ES-I3 (cell line): ENCODE results near the gene PTPRG.

Experiments
- H3K36me3 ChIP-seq: 2 replicates; pipeline ENCODE4 v1.6.1; 2013; ENCODE audit warnings: mild to moderate bottlenecking, low read length, control low read depth, moderate library complexity; ENCODE audit not compliant: insufficient read depth
- H3K4me1 ChIP-seq: 2 replicates; pipeline ENCODE4 v1.6.1; 2013; ENCODE audit warnings: mild to moderate bottlenecking, control low read depth, low read length; ENCODE audit not compliant: insufficient read depth
- H3K9ac ChIP-seq: 2 replicates; pipeline ENCODE4 v1.6.1; 2013; ENCODE audit warnings: low read depth, mild to moderate bottlenecking, low read length, moderate library complexity
- H3K9me3 ChIP-seq: 2 replicates; pipeline ENCODE4 v1.6.1; 2013; ENCODE audit warnings: mild to moderate bottlenecking, low read length, moderate library complexity; ENCODE audit not compliant: control insufficient read depth, insufficient read depth

Gene PTPRG

DNA sequence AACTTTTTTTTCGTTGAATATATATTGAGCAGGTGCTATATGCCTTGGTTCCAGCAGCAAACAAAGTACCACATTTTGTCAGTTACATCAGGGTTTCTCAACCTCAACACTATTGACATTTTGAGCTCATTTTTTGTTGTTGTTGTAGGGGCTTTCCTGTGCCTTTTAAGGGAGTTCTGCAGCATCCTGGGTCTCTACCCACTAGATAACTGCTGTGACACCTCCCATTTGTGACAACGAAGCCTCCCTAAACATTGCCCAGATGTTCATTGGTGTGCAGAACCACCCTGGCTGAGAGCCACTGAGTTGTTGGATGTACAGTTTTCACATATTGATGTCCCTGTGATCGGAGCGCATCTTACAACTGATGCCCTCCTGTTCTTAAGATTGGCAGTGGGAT is 382.6 kb downstream of the PTPRG start:
- Histone ChIP-seq H3K9ac (no peak overlapping the region), H3K36me3 (no peaks in the 10 kb centered on the region), H3K9me3 (no peaks in the 10 kb centered on the region; the same call in 1 of the 2 replicates), H3K4me1 (peaks cover 41% of the 10 kb centered on the region)

DNA sequence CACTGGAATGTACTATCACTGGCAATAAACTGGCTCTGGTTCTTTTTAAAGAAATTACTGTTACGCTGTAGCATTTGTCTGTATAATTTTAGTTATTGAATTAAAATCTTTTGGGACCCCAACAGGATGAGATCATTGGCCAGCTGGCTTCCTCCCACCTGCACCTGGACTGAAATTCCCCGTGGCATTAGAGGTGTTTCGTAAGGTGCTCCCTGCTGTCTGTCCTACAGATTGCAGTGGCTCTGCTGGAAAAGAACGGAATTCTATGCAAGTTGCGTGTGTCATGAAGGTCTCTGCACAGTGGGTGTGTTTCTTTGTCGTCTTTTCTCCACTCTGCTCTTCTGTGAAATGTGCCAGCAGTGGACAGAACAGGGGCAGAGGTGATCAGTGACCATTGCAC is 383.4 kb downstream of the PTPRG start:
- H3K36me3 ChIP-seq: no peaks in the 10 kb centered on the region
- H3K9ac ChIP-seq: no peak overlapping the region
- peaks cover 46% of the 10 kb centered on the region for H3K4me1 ChIP-seq
- H3K9me3 ChIP-seq: no peaks in the 10 kb centered on the region; the same call in 1 of the 2 replicates

DNA sequence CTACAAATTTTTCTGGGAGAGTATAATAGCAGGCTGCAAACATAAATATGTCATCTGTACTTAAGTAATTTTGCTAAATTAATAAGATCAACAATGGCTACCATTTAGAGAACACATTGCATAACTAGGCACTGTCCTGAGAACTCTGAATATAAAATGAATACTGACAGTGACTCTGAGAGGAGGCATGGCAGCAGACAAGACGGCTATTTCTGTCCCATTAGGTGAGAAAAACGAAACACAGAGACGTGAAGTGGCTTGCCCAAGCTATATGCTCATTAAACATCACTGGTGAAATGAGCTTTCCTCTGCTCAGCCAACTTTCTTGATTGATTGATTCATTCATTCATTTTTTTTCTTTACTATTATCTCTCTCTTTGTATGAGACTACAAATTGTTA is 384.3 kb downstream of the PTPRG start:
- Histone ChIP-seq H3K36me3 (no peaks in the 10 kb centered on the region), H3K4me1 (peaks cover 54% of the 10 kb centered on the region), H3K9ac (no peak overlapping the region)

DNA sequence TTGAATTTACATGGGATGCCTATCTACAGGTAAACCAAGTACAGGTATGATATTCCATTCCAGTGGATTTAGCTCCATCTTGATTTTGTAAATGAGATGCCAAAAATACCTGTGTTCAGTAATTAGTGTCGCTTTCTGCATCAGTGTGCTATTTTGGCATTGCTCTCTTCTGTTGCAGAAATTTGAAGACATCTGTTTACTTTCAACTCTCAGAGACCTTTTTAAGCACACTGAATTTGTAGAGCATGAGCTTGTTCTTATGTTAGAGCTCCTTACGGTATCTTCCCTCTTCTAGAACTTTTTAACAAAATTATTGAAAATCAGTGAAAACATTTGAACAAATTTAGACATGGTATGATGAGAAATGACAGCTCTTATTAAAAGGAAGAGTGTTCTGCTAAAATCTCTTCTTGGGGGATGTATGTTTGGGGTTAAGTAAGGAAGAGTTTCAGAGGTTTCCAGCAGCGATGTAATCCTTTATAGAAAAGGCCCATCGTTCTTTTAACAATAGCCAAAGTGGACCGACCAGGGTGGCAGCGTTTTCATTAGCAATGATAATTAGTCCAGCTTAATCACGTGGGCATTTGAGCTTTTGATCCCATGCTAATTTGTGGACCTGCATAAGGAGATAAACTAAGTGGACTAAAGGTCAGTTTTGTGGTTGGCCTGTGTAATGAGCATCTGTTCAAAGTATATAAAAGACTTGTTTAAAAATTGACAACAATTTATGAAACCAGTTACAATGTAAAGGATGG is 385.4 kb downstream of the PTPRG start:
- H3K9ac ChIP-seq: no peak overlapping the region
- H3K9me3 ChIP-seq: no peaks in the 10 kb centered on the region; the same call in 1 of the 2 replicates
- H3K36me3 ChIP-seq: no peaks in the 10 kb centered on the region
- H3K4me1 ChIP-seq: peaks cover 59% of the 10 kb centered on the region

More for the DNA sequence above, 384.3 kb downstream of the PTPRG start:
- H3K9me3 ChIP-seq: no peaks in the 10 kb centered on the region; the same call in 1 of the 2 replicates

DNA sequence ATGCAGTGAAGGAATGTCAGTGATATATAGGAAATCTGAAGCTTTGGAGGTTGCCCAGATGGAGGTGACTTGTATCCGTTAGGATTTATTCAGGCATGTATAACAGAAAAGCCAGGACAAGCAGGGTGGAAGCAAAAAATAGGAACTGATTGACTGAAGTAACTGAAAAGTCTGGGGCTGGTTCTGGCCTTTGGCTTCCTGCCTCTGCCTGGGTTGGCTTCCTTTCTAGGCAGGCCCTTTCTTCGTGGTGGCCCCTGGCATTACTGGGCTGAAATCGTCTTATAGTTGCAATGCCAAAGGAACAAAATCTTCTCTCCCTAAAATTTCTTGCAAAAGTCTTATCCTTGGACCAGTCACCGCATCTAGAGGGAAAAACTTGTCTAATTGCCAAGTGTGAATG is 386.1 kb downstream of the PTPRG start:
- Histone ChIP-seq H3K9me3 (no peaks in the 10 kb centered on the region; the same call in 1 of the 2 replicates), H3K9ac (no peak overlapping the region), H3K4me1 (peaks cover 65% of the 10 kb centered on the region)

DNA sequence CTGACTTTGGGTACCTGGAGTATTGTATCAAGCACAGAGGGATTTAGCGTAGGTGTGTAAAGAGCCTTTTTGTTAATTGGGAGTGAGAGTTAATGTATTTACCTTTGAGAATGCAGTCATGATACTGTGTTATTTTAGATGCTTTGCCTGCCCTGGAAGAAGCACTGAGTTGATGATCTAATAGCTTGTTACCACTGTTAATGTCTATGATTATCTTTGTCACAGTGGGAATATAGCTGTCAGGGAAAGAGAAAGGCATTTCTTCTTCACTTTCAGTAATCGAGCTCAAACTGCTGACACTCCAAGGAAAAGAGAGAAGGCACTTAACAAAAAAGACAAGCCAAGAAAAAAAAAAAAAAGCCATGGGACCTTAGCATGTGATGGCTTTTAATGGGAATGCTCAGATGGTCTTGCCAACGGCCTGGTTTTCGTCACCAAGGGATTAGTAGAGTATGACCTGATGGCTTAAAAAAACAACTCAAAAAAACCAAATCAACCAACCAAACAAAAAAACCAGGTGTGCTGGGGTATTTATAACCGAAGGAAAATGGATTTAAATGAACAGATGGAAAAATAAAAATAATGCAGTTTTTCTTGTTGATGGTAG is 387.4 kb downstream of the PTPRG start:
- Histone ChIP-seq H3K4me1 (peaks cover 78% of the 10 kb centered on the region), H3K36me3 (no peaks in the 10 kb centered on the region), H3K9ac (no peak overlapping the region), H3K9me3 (no peaks in the 10 kb centered on the region)

More for the DNA sequence above, 386.1 kb downstream of the PTPRG start:
- no peaks in the 10 kb centered on the region for H3K36me3 ChIP-seq

DNA sequence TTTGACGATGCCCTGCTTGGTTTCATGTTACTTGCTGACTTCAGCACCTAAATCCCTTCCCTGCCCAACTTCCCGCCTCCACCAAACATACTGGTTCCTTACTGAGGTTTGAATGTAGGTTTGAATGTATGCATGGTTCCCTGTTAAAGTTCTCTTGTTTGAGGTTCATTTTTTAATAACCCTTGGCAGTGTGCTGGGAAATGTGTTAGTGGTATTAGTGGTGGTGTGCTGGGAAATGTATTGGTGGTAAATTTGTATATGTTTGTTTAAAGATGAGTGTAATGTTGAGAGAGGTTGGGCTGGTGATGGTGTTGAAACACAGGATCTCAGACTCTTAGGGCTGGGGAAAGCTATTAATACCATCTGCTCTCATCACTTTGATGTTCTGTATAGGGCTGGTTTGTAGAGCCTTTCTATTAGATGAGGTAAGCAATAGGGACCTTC is 392.7 kb downstream of the PTPRG start:
- peaks cover 49% of the 10 kb centered on the region for H3K4me1 ChIP-seq
- no peaks in the 10 kb centered on the region for H3K36me3 ChIP-seq
- no peaks in the 10 kb centered on the region for H3K9me3 ChIP-seq
- H3K9ac ChIP-seq: no peak overlapping the region

DNA sequence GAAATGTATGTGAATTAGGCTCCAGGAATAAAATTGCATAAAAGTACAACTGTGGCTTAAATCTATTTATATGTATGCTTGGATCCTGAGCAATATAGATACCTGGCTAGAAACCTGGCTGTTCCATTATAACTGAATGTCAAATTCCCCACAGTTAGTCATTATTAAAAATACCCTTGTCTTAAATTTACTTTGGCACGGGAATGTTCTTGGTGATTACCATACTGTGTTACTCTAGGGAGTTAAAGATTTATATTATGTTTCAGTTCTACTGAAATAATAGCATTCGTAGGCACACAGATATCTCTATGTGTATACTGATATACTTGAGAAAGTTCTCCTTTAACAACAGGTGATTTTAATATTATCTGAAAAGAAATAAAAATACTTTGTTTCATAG is 394.1 kb downstream of the PTPRG start:
- H3K36me3 ChIP-seq: no peaks in the 10 kb centered on the region
- H3K4me1 ChIP-seq: peaks cover 41% of the 10 kb centered on the region
- no peaks in the 10 kb centered on the region for H3K9me3 ChIP-seq
- H3K9ac ChIP-seq: no peak overlapping the region

DNA sequence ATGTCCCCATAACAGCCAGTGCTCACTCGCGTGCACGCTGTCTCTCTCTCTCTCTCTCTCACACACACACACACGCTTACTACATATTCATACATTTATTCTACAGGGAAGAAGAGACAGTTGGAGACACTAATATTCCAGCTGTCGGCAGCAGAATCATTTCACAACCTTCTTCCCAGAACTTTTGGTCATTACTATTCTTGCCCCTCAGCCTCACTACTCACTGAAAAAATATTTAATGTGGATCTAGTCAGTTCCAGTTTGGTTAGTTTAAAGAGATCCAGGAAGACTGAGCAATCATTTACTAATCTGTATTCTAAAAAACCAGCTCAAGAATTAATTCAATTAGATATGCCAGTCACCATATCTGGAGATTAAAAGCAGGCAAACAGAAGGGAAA is 394.9 kb downstream of the PTPRG start:
- peaks cover 41% of the 10 kb centered on the region for H3K4me1 ChIP-seq
- H3K9ac ChIP-seq: no peak overlapping the region
- no peaks in the 10 kb centered on the region for H3K9me3 ChIP-seq
- H3K36me3 ChIP-seq: no peaks in the 10 kb centered on the region

DNA sequence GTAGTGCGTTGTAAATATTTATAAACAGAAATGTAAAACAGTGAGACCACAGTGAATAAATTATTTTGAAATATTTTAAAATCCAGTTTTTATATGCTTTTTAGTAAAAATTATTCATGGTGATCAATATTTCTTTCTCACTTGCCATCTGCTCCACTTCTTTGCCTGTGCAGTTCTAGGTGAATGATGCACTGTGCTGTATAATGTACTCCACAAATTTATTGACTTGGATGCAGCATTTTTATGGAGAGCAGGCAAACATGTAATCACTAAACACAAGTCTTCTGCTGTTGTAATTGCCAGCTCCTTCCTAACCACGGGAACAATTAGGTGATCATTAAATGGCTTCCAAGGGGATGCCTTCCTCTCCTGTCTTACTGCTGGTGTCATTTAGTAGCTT is 395.9 kb downstream of the PTPRG start:
- Histone ChIP-seq H3K4me1 (peaks cover 37% of the 10 kb centered on the region), H3K36me3 (no peaks in the 10 kb centered on the region)

DNA sequence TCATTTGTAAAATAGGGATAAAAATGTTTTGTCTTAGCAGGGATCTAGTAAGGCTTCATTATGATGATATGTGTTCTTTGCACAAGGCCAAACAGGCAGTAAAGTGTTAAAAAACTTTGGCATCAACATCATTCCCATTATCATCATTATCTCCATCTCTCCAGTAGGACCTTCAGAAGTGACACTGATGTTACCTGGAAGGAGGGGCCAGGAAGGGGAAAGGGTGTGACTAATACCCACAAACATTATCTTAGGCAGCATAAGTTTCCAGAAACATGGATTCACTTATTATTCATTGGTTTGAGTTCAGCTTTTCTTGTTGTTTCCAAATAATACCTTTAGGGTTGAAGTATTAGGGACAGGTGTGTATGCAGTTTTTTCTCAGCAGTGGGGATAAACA is 399.6 kb downstream of the PTPRG start:
- H3K9ac ChIP-seq: no peak overlapping the region
- no peaks in the 10 kb centered on the region for H3K36me3 ChIP-seq
- peaks cover 25% of the 10 kb centered on the region for H3K4me1 ChIP-seq
- H3K9me3 ChIP-seq: no peaks in the 10 kb centered on the region

More for the DNA sequence above, 395.9 kb downstream of the PTPRG start:
- no peak overlapping the region for H3K9ac ChIP-seq
- no peaks in the 10 kb centered on the region for H3K9me3 ChIP-seq

DNA sequence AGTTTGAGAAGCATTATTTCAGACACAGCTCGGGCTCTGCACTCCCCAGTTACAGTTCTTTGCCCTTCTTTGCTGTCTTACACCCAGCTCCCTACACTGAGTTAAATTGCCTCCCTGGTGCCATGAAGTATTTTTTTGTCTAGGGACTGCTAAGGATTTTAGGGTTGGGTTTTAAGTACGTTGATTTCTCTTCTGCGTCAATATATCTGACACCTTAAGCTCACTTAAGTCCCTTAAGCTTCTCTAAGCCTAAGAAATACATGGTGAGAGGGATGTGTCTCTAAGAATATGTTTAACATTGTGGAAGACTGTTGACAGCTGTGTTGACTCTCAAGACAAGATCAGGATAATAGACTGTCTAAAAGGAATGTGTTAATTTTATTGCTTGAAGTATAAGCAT is 400.5 kb downstream of the PTPRG start:
- H3K9me3 ChIP-seq: no peaks in the 10 kb centered on the region
- no peaks in the 10 kb centered on the region for H3K36me3 ChIP-seq
- H3K9ac ChIP-seq: no peak overlapping the region
- H3K4me1 ChIP-seq: peaks cover 28% of the 10 kb centered on the region

DNA sequence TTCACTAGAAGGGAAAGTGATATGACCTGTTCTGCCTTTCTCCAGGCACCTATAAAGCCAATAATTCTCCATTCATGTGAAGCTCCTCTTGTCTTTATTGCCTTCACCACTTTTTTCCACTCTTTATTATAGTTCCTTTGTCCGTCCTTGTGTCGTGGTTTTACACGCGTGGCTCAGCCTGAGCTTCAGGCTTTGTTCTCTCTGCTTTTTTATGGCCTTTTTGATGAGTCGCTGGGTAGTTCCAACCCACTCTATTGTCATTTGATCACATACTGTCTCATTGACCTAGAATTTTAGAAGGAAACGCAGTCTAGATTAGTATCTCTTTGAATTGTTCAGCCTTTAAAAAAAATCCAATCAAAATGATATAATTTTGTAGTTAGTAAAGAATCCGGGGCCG is 403.2 kb downstream of the PTPRG start:
- no peaks in the 10 kb centered on the region for H3K36me3 ChIP-seq
- H3K4me1 ChIP-seq: peaks cover 22% of the 10 kb centered on the region; the same call in 1 of the 2 replicates
- H3K9me3 ChIP-seq: no peaks in the 10 kb centered on the region
- no peak overlapping the region for H3K9ac ChIP-seq

DNA sequence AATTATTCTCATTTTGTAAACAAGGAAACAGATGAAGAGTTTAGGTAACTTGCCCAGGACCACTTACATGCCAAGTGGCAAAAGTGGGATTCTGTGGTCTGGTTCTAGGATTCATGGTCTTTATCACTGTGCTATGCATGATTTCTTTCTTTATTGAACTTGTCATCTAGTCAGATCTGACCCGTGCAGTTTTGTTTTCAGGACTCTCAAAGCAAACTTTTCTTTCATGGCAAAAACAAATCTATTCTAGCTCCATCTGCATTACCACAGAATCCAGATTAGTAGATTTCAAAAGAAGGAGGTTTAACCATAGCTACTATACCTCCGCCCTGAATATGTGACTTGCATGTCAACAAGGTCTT is 404.4 kb downstream of the PTPRG start:
- no peaks in the 10 kb centered on the region for H3K36me3 ChIP-seq
- H3K9me3 ChIP-seq: no peaks in the 10 kb centered on the region
- H3K9ac ChIP-seq: no peak overlapping the region
- peaks cover 18% of the 10 kb centered on the region; the same call in 1 of the 2 replicates for H3K4me1 ChIP-seq

DNA sequence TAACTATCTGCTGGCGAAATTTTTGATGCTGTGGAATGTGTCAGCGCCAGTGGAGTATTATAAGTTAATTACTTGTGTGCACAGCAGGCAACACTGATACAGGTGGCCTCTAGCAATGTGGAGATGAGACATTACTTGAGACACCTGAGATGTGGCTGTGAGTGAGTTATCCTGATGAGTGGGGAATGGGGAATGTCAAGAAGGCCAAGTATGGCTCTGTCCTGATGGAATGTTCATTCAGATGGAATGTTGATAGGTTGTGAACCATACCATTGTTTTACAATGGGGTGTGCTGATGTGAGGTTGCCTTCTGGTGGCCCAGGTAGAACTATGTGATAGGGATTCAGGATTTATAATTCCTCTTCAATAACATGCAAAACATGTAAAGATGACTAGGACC is 404.8 kb downstream of the PTPRG start:
- H3K36me3 ChIP-seq: no peaks in the 10 kb centered on the region
- no peaks in the 10 kb centered on the region for H3K9me3 ChIP-seq
- H3K4me1 ChIP-seq: peaks cover 14% of the 10 kb centered on the region; the same call in 1 of the 2 replicates
- no peak overlapping the region for H3K9ac ChIP-seq
